Mesenchymal stem cell (in vitro differentiated cells and primary cell): ENCODE results near the gene SNCAIP.

Experiments used
- DNase-seq: peaks from one replicate; pipeline ENCODE4 v3.0.0-alpha.2; 2013
- H2AFZ ChIP-seq: one replicate; pipeline ENCODE4 v1.6.1; 2013; ENCODE audit warnings: low read depth, mild to moderate bottlenecking, control low read depth, inconsistent platforms, low read length, moderate library complexity
- H2AK5ac ChIP-seq: 2 replicates; pipeline ENCODE4 v1.6.1; 2013; ENCODE audit warnings: low read length, moderate library complexity, mild to moderate bottlenecking, inconsistent platforms; ENCODE audit not compliant: severe bottlenecking
- H2BK120ac ChIP-seq: one replicate; pipeline ENCODE4 v1.6.1; 2013; ENCODE audit warnings: low read depth, mild to moderate bottlenecking, inconsistent platforms, low read length, moderate library complexity
- H2BK12ac ChIP-seq, 2 experiments: one replicate each; pipeline ENCODE4 v1.6.1; 2013; ENCODE audit warnings: inconsistent platforms in 2 of 2, low read length in 2 of 2, mild to moderate bottlenecking in 2 of 2, moderate library complexity in 2 of 2, control low read depth in 1 of 2
- H2BK15ac ChIP-seq: one replicate; pipeline ENCODE4 v1.6.1; 2013; ENCODE audit warnings: mild to moderate bottlenecking, low read depth, inconsistent platforms; ENCODE audit not compliant: poor library complexity, severe bottlenecking
- H2BK5ac ChIP-seq: 2 replicates; pipeline ENCODE4 v1.6.1; 2013; ENCODE audit warnings: low read depth, mild to moderate bottlenecking, low read length, control low read depth, inconsistent platforms; ENCODE audit not compliant: poor library complexity, severe bottlenecking
- H3K14ac ChIP-seq, 2 experiments: one replicate each; pipeline ENCODE4 v1.6.1; 2013; ENCODE audit warnings: inconsistent platforms in 2 of 2, low read length in 2 of 2, control low read depth in 1 of 2, mild to moderate bottlenecking in 1 of 2, moderate library complexity in 1 of 2
- H3K18ac ChIP-seq, 2 experiments: one replicate each; pipeline ENCODE4 v1.6.1; 2013; ENCODE audit warnings: inconsistent platforms in 2 of 2, low read length in 2 of 2, control low read depth in 1 of 2, low read depth in 1 of 2, mild to moderate bottlenecking in 1 of 2
- H3K23ac ChIP-seq, 2 experiments: one replicate each; pipeline ENCODE4 v1.6.1; 2013; ENCODE audit warnings: inconsistent platforms in 2 of 2, low read length in 2 of 2, mild to moderate bottlenecking in 2 of 2, moderate library complexity in 2 of 2, control low read depth in 1 of 2
- H3K27ac ChIP-seq: 2 replicates; pipeline ENCODE4 v1.5.1; 2013; ENCODE audit warnings: mild to moderate bottlenecking, moderate library complexity, low read length, control low read depth, inconsistent platforms; ENCODE audit not compliant: poor library complexity, severe bottlenecking
- H3K27me3 ChIP-seq, 2 experiments: 2 replicates each; pipeline versions ENCODE4 v1.6.1 to v1.7.0; 2013; ENCODE audit warnings: low read length in 2 of 2, mild to moderate bottlenecking in 2 of 2, moderate library complexity in 2 of 2, control low read depth in 1 of 2, inconsistent platforms in 1 of 2; ENCODE audit not compliant: control insufficient read depth in 1 of 2, insufficient read depth in 1 of 2
- H3K36me3 ChIP-seq, 2 experiments: 2 replicates each; pipeline versions ENCODE4 v1.6.1 to v1.7.0; 2013; ENCODE audit warnings: low read length in 2 of 2, control low read depth in 1 of 2, inconsistent platforms in 1 of 2, low read depth in 1 of 2, mild to moderate bottlenecking in 1 of 2; ENCODE audit not compliant: insufficient read depth in 2 of 2, control insufficient read depth in 1 of 2
- H3K4ac ChIP-seq, 2 experiments: one replicate each; pipeline ENCODE4 v1.6.1; 2013; ENCODE audit warnings: inconsistent platforms in 2 of 2, low read length in 2 of 2, mild to moderate bottlenecking in 2 of 2, moderate library complexity in 2 of 2, control low read depth in 1 of 2, low read depth in 1 of 2
- H3K4me1 ChIP-seq: 2 replicates; pipeline ENCODE4 v1.6.1; 2013; ENCODE audit warnings: low read depth, low read length, control low read depth; ENCODE audit not compliant: control insufficient read depth, insufficient read depth
- H3K4me2 ChIP-seq: 2 replicates; pipeline ENCODE4 v1.6.1; 2013; ENCODE audit warnings: low read length, mild to moderate bottlenecking, inconsistent platforms; ENCODE audit not compliant: poor library complexity, severe bottlenecking
- H3K4me3 ChIP-seq, 2 experiments: 2 replicates each; pipeline versions ENCODE4 v1.5.1 to v1.7.0; 2013; ENCODE audit warnings: low read length in 2 of 2, mild to moderate bottlenecking in 2 of 2, control low read depth in 1 of 2, low read depth in 1 of 2; ENCODE audit not compliant: insufficient read depth in 1 of 2
- H3K79me1 ChIP-seq: replicated peaks from 2 replicates; pipeline ENCODE4 v1.6.1; 2013; ENCODE audit warnings: mild to moderate bottlenecking, control low read depth, low read length, inconsistent platforms; ENCODE audit not compliant: poor library complexity, severe bottlenecking
- H3K9ac ChIP-seq: 2 replicates; pipeline ENCODE4 v1.7.0; 2013; ENCODE audit warnings: mild to moderate bottlenecking, low read length, moderate library complexity
- H3K9me3 ChIP-seq: 2 replicates; pipeline ENCODE4 v1.7.0; 2013; ENCODE audit warnings: mild to moderate bottlenecking, low read length; ENCODE audit not compliant: control insufficient read depth
- H4K8ac ChIP-seq: one replicate; pipeline ENCODE4 v1.6.1; 2013; ENCODE audit warnings: inconsistent platforms, mild to moderate bottlenecking, low read length, moderate library complexity
- H4K91ac ChIP-seq: one replicate; pipeline ENCODE4 v1.6.1; 2013; ENCODE audit warnings: mild to moderate bottlenecking, low read length, inconsistent platforms
- WGBS: methylation state at CpG from one replicate; pipeline ENCODE4 v1.1.7; 2013; ENCODE audit warnings: mixed read lengths; 5-methylcytosine and 5-hydroxymethylcytosine counted together

SNCAIP gene

GRCh38 chr5:122402955-122403685 is 91.1 kb downstream of the SNCAIP start:
- Histone ChIP-seq H3K23ac (no peak overlapping the region), H3K4me3 (no peak overlapping the region), H3K9me3 (no peaks in the 10 kb centered on the region), H3K4ac (no peak overlapping the region), H3K9ac (no peak overlapping the region), H2BK120ac (no peak overlapping the region), H3K14ac (no peak overlapping the region), H3K27ac (no peak overlapping the region), H2BK15ac (no peak overlapping the region), H2AK5ac (no peak overlapping the region), H4K8ac (no peak overlapping the region), H4K91ac (no peak overlapping the region), H3K36me3 (no peaks in the 10 kb centered on the region), H3K4me2 (no peak overlapping the region), H3K79me1 (no peaks in the 10 kb centered on the region), H2BK5ac (no peak overlapping the region), H2AFZ (no peak overlapping the region), H3K4me1 (no peaks in the 10 kb centered on the region), H2BK12ac (no peak overlapping the region), H3K18ac (no peak overlapping the region), H3K27me3 (no peaks in the 10 kb centered on the region)
- 96% methylated on average over 6 of the region's 6 CpGs for WGBS
- DNase-seq: no peak

DNA sequence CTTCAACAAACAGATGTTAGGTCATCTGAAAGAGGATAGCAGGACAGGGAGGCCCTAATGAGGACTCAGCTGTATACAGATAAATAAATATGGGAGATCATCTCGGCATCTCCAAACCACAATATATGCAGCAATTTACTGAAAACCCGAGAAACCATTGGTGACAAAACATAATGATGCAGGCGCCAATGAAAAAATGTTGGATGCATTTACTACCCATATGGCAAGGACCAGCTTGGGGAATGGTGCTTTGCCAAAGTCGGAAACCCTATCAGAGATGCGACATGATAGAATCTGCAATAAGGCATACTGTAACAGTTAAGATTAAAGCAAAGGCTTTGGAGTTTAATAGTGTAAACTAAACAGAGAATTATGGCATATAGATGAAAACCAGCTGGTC is 92.0 kb downstream of the SNCAIP start:
- Histone ChIP-seq H3K4ac (no peak overlapping the region), H3K23ac (no peak overlapping the region), H3K4me3 (no peak overlapping the region), H2BK15ac (no peak overlapping the region), H3K36me3 (no peaks in the 10 kb centered on the region), H3K27ac (no peak overlapping the region), H3K9ac (no peak overlapping the region), H3K9me3 (no peaks in the 10 kb centered on the region), H2BK12ac (no peak overlapping the region), H2AK5ac (no peak overlapping the region), H2BK120ac (no peak overlapping the region), H3K18ac (no peak overlapping the region), H4K91ac (no peak overlapping the region), H3K4me1 (no peaks in the 10 kb centered on the region), H3K4me2 (no peak overlapping the region), H3K79me1 (no peaks in the 10 kb centered on the region), H2BK5ac (no peak overlapping the region), H3K14ac (no peak overlapping the region), H4K8ac (no peak overlapping the region), H2AFZ (no peak overlapping the region), H3K27me3 (no peaks in the 10 kb centered on the region)
- DNase-seq: no peak
- 89% methylated on average over 5 of the region's 5 CpGs for WGBS

GRCh38 chr5:122404653-122405362 is 92.8 kb downstream of the SNCAIP start:
- no peak overlapping the region for H4K8ac ChIP-seq
- no peak for DNase-seq
- H4K91ac ChIP-seq: no peak overlapping the region
- no peaks in the 10 kb centered on the region for H3K4me1 ChIP-seq
- no peak overlapping the region for H2BK120ac ChIP-seq
- no peak overlapping the region for H3K14ac ChIP-seq
- H3K27me3 ChIP-seq: no peaks in the 10 kb centered on the region
- WGBS: 100% methylated on average over 1 of the region's 1 CpG
- H3K4me3 ChIP-seq: no peak overlapping the region
- no peak overlapping the region for H2AFZ ChIP-seq
- H3K18ac ChIP-seq: no peak overlapping the region
- no peak overlapping the region for H3K23ac ChIP-seq
- no peak overlapping the region for H2BK5ac ChIP-seq
- no peak overlapping the region for H3K4me2 ChIP-seq
- no peak overlapping the region for H2AK5ac ChIP-seq
- no peaks in the 10 kb centered on the region for H3K9me3 ChIP-seq
- no peak overlapping the region for H3K9ac ChIP-seq
- H2BK15ac ChIP-seq: no peak overlapping the region
- H2BK12ac ChIP-seq: no peak overlapping the region
- H3K36me3 ChIP-seq: no peaks in the 10 kb centered on the region
- H3K4ac ChIP-seq: no peak overlapping the region
- no peak overlapping the region for H3K27ac ChIP-seq
- no peaks in the 10 kb centered on the region for H3K79me1 ChIP-seq

GRCh38 chr5:122405751-122406150 is 93.7 kb downstream of the SNCAIP start:
- Histone ChIP-seq H3K4me1 (no peaks in the 10 kb centered on the region), H4K91ac (no peak overlapping the region), H3K27me3 (no peaks in the 10 kb centered on the region), H2BK120ac (no peak overlapping the region), H3K36me3 (no peaks in the 10 kb centered on the region), H3K18ac (no peak overlapping the region), H2AFZ (no peak overlapping the region), H3K4me2 (no peak overlapping the region), H3K79me1 (no peaks in the 10 kb centered on the region), H2BK15ac (no peak overlapping the region), H4K8ac (no peak overlapping the region), H3K4ac (no peak overlapping the region), H3K27ac (no peak overlapping the region), H3K23ac (no peak overlapping the region), H2AK5ac (no peak overlapping the region), H2BK5ac (no peak overlapping the region), H2BK12ac (no peak overlapping the region), H3K9me3 (no peaks in the 10 kb centered on the region), H3K9ac (no peak overlapping the region), H3K14ac (no peak overlapping the region), H3K4me3 (no peak overlapping the region)
- 89% methylated on average over 3 of the region's 3 CpGs for whole genome bisulfite sequencing
- DNase-seq: no peak
